ENCODE data around the gene MTA1. TPM values are rescaled to one million over a fixed set of nuclear protein-coding genes. Genes with fewer than 3 reads are reported as not detected.

Gene MTA1
- total RNA-seq, 1 donor from 2014 or later = 74.8 TPM

GRCh38 chr14:105446971-105447370, 27.3 kb downstream of the MTA1 start:
- peaks cover 19% of the 10 kb centered on the region for H3K36me3 ChIP-seq
- TF ChIP-seq CTCF (IDR thresholded peaks at IDR 0.05) = no peak
- no peak overlapping the region for H3K27ac ChIP-seq
- intact Hi-C loops (cut with DNase I) = no loop called here
- no peak for ATAC-seq
- H3K27me3 ChIP-seq = no peaks in the 10 kb centered on the region
- no peak for DNase-seq
- H3K9me3 ChIP-seq = no peaks in the 10 kb centered on the region
- H3K4me3 ChIP-seq = no peak overlapping the region
- H3K4me1 ChIP-seq = peaks cover 5% of the 10 kb centered on the region

GRCh38 chr14:105447651-105448640, 28.3 kb downstream of the MTA1 start:
- Histone ChIP-seq H3K27ac (no peak overlapping the region), H3K36me3 (peaks cover 27% of the 10 kb centered on the region), H3K4me3 (no peak overlapping the region), H3K9me3 (no peaks in the 10 kb centered on the region), H3K27me3 (no peaks in the 10 kb centered on the region), H3K4me1 (peaks cover 5% of the 10 kb centered on the region)
- ATAC-seq = no peak
- no peak for DNase-seq
- intact Hi-C loops (cut with DNase I) = no loop called here
- TF ChIP-seq CTCF (IDR thresholded peaks at IDR 0.05) = no peak

GRCh38 chr14:105448706-105449111, 29.1 kb downstream of the MTA1 start:
- H3K4me3 ChIP-seq = no peak overlapping the region
- H3K4me1 ChIP-seq = peaks cover 5% of the 10 kb centered on the region
- no peak overlapping the region for H3K27ac ChIP-seq
- no peaks in the 10 kb centered on the region for H3K27me3 ChIP-seq
- H3K36me3 ChIP-seq = peaks cover 32% of the 10 kb centered on the region
- ATAC-seq = peak; percentile 90
- intact Hi-C loops (cut with DNase I) = no loop called here
- peak; percentile 84 for DNase-seq
- peak; percentile 91 for TF ChIP-seq CTCF (IDR thresholded peaks at IDR 0.05)
- no peaks in the 10 kb centered on the region for H3K9me3 ChIP-seq

- no peaks in the 10 kb centered on the region for H3K9me3 ChIP-seq
- no peak overlapping the region for H3K4me3 ChIP-seq
- no peak for TF ChIP-seq CTCF (IDR thresholded peaks at IDR 0.05)
- H3K27ac ChIP-seq = no peak overlapping the region
- no peak for DNase-seq
- intact Hi-C loops (cut with DNase I) = no loop called here
- peaks cover 5% of the 10 kb centered on the region for H3K4me1 ChIP-seq
- peaks cover 40% of the 10 kb centered on the region for H3K36me3 ChIP-seq
- H3K27me3 ChIP-seq = no peaks in the 10 kb centered on the region
- ATAC-seq = no peak
Observed at GRCh38 chr14:105449276-105450122, 29.9 kb downstream of the MTA1 start.

- no peak for TF ChIP-seq CTCF (IDR thresholded peaks at IDR 0.05)
- no peak overlapping the region for H3K27ac ChIP-seq
- intact Hi-C loops (cut with DNase I) = no loop called here
- peaks cover 5% of the 10 kb centered on the region for H3K4me1 ChIP-seq
- H3K9me3 ChIP-seq = no peaks in the 10 kb centered on the region
- H3K27me3 ChIP-seq = no peaks in the 10 kb centered on the region
- H3K36me3 ChIP-seq = peaks cover 46% of the 10 kb centered on the region
- DNase-seq = no peak
- H3K4me3 ChIP-seq = no peak overlapping the region
- no peak for ATAC-seq
Observed at GRCh38 chr14:105450123-105450505, 30.5 kb downstream of the MTA1 start.
